HG03108 (cell line): ENCODE data around the gene DPP3.
"Not testable (repeated sequence)": the region's sequence is repeated elsewhere in the genome, so short reads cannot be mapped to it uniquely, and the experiment has no call there.

Source experiments
- ATAC-seq: cut with Tn5 transposase; IDR thresholded peaks from one replicate; pipeline ENCODE4 v1.9.1; 2021; ENCODE audit warnings: moderate library complexity; ENCODE audit not compliant: unreplicated experiment

DPP3 gene

DNA sequence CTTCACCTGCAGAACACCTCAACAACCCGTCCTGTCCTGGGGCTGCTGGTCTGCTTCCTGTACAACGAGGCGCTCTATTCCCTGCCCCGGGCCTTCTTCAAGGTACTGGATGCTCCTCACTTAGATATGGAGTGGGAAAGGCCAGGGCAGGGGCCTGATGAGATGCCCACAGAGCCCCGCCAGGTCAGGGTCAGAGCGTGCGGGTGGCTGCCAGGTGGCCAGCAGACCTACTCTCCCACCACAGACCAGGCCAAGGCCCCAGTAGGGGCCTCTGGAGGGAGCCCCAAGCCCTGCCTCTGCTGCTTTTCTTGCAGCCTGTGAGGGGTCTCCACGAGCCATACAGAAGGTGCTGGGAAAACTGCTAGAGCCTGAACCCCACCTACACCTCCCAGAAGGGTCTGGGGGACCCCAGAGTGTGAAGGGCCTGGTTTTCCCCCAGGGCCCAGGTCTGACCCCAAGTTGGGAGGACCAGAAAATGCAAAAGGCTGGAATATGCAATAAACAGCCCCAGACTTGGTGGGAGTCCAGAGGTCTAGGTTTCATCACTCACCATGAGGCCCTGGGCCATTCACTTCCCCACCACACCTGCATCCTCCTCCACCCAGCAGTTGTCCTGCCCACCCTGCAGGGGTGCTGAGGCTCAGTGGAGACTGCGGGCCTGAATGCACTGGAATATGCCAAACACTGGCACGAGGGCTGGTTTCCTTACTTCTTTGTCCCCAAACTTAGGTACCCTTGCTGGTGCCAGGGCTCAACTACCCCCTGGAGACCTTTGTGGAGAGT is 50.9 kb downstream of the DPP3 start:
- no peak for ATAC-seq

DNA sequence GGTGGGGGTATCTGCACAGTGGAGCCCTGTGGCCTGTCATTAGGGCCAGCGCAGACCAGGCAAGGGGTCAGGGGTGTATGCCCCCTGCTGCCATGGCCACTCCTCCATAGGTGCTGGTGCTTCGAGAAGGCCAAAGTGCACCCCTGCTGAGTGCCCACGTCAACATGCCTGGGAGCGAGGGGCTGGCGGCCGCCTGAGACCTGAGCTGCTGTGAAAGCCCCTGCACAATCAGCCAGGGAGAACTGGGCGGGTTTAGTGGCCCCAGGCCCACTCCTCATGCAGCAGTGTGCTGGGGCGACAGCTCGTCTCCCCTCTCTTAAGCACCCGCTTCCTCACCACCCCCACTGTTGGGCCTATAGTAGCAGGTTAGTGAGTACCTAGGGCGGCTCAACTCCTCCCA is 51.6 kb downstream of the DPP3 start:
- no peak for ATAC-seq

DNA sequence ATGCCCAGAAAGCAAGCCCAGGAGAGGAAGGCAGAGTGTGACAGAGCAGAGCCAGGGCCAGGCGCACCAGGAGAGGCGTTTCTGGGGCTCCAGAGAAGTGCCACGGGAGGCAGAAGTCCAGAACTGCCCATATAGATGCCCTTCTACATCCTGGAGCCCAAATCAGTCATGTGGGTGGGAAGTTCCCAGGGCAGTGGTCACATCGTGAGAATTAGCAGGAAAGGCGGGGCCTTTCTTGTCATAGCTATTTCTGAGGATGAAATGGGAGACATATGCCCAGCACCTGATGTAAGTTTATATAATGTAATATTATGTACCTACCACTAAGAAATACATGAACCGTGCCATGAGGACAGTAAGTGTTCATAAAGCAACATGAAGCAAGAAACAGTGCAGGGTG is 52.5 kb downstream of the DPP3 start:
- no peak for ATAC-seq

DNA sequence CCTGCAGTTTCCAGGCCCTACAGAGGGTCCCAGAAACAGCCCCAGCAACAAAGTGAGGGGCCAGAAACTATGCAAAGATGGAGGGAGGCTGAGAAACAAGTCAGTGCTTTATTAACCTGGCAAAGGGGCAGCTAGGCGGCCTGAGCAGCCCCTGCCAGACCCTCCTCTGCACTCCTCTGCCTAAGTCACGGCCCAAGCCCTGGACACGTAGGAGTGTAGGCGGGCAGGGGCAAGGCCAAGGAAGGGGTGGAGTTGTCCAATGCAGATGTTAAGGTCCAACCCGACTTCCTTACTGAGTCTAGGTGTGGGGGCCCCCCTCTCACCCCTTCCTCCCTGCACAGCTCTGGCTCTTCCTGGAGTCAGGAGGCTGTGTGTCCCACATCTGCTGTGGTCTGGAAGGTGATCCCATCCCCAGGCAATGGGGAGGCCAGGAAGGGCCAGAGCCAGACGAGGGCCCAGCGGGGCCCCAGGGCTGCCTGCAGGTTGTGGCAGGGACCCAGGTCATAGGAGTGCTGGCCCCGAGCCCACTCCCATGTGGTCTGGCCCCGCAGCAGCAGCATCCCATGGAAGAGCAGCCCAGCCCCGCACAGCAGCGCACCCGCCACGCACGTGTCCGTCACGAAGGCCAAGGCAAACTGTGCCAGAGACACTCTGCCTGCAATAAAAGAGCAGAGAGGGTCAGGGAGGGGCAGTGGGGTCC is 59.1 kb downstream of the DPP3 start:
- no peak for ATAC-seq

DNA sequence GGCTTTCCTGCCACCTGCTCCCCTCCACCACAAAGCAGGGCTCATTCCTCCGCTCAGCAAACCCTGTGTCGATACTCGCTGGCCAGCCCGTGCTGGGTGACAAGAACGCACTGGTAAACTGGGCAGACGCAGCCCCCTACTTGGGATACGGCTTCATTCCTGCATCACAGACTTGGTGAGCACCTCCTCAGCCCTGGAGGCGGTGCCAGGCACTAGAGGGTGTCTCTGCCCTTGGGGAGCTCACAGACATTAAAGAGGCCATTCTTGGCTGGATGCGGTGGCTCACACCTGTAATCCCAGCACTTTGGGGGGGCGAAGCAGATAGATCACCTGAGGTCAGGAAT is 59.6 kb downstream of the DPP3 start:
- no peak for ATAC-seq

DNA sequence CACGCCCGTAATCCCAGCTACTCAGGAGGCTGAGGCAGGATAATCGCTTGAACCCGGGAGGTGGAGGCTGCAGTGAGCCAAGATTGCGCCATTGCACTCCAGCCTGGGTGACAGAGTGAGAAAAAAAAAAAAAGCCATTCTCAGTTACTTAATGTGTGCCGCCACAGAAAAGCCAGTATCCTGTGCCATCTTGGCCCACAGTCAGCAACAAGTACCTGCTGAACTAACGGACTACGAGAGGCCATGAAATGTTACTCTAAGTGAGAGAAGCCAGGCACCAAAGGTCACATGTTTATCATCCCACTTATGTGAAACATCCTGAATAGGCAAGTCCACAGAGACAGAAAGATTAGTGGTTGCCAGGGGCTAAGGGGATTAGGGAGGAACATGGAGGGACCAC is 60.4 kb downstream of the DPP3 start:
- ATAC-seq: not testable (repeated sequence)

DNA sequence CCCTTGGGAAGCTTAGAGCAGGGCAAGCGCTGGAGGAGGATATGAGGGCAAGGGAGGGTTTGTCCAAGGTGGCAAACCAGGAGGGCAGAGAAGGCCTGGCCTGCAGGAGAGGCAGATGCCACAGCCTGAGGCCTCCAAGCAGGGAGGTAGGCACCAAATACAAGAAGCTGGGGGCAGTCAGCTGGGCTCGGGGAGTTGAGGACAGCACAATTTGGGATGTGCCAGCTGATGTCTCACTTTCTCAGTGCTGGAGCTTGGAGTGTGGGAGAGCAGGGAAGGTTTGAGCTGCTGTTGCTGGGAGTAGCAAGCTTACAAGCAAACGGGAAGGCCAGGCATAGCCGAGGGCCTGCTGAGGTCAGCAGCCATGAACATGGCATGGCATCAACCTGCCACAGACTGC is 61.7 kb downstream of the DPP3 start:
- ATAC-seq: no peak

DNA sequence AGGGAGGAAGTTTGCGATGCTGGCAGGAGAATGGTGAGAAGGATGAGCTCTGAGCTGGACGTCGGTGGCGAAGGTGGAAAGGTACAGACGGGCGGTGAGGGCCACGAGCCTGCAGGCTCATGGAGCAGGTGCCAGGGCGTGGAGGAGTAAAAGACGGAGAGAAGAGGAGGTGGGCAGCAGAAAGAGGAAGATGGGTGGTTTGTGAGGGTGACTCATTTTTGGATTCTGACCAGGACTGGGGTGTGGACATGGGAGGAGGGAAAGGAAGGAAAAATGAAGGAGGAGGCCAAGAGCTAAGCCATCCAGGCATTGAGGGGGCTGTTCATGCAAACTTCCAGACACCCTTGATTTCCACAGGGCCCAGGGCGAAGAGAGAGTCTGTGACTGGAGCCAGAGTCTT is 62.1 kb downstream of the DPP3 start:
- no peak for ATAC-seq

DNA sequence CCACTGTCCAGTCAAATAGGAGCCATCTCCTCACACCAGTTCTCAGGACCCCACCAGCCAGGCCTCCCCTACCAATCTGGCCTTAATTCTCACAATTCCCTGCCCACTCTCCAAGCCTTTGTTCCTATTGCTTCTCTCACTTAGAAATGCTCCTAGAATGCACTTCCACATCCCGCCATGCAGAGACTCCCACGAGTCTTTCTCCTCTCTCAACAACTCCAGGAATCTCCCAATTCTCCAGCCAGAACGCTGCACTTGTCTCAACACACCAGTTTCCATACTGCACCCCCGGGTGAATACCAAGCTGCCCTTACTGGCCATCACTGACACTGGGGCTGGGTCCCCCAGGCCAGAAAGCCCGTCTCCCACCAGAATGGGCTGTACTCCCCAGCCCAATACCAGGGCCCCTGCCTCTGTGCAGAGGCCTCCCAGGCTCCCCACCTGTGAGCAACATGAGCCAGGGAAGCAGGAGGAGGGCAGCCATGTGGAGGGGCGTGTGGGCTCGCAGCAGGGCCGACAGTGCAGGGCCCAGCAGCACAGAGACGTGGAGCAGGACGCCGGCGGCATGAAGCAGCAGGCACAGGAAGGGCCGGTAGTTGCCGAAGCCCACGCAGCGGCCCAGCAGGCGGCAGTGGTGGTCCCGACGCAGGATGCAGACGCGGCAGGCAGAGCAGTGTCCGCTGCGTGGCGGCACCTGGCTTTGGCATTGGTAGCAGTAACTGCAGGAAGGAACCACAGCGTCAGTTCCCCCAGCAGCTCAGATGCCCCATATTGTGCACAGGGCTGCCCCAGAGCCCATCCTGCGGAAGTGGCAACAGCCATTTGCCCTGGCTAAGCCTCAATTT is 63.3 kb downstream of the DPP3 start:
- ATAC-seq: peak; percentile 42

DNA sequence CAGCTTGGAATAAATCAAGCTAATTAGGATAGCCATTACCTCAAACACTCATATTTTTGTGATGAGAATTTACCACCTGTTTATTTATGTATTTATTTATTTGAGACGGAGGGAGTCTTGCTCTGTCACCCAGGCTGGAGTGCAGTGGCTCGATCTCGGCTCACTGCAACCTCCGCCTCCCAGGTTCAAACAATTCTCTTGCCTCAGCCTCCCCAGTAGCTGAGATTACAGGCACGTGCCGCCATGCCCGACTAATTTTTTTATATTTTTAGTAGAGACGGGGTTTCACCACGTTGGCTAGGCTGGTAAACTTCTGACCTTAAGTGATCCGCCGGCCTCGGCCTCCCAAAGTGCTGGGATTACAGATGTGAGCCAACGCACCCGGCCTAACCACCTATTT is 64.7 kb downstream of the DPP3 start:
- ATAC-seq: not testable (repeated sequence)

DNA sequence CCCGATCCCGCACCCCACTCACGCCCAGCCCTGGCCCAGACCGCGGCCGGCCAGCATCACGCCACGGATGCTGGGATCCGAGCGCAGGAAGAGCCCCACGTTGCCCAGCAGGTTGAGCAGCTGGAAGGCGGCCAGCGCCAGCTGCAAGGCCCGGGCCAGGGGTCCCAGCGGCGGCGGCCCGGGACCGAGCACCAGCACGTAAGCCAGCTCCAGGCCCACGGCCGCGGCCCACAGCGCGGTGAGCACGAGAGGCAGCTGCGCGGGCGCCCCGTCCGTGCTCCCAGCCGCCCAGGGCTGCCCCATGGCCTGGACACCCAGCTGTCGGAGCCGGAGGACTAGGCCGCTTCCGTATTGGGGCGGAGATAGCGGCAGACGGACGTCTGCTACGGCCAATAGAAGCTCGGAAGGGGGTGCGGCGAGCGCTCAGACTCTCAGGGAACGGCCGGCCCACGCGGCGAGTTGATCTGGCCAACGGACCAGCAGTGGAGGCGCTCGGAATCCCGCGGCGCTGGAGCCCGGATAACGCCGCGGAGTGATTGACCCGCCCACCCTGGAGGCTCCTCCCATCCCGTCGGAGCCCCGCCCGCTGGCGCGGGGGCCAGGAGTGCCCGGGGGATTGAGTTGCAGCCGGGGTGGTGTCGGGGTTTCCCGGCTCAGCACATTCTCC is 65.6 kb downstream of the DPP3 start, which contains the start of gene ZDHHC24:
TSS of gene ZDHHC24 (minus strand) at position 348 of the 667 bp plus-strand sequence. CDS start at position 303, 45 bp downstream.
- peak; percentile 84 for ATAC-seq

DNA sequence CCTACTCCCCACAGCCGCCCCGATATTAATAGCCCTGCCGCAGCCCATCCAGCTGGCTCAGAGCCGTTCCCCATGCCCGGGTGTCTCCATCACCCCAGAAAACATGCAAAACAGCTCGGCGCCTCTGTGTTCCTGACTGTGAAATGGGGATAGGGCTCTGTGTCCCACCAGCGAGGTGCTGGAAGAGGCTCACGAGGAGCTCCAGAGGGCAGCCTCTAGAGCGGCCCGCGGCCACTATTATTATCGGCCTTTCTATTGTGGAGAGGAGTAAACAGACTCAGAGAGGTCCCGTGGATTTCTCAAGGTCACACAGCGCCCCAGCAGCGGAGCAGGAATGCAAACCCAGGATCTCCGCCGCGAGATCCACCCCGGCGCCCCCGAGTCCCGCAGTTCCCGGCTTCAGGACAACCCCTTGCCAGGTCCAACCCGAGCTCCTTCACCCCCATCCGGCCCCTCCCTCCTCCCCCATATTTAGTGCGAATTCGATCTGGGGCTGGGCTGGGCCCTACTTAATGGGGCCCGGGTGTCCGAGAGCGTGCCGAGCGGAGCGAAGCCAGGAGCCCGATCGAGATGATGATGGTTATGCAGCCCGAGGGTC is 66.2 kb downstream of the DPP3 start, which contains the start of gene ACTN3:
TSS of gene ACTN3 (plus strand) at position 536 of the 598 bp plus-strand sequence. CDS start at position 571, 35 bp downstream.
- ATAC-seq: no peak

DNA sequence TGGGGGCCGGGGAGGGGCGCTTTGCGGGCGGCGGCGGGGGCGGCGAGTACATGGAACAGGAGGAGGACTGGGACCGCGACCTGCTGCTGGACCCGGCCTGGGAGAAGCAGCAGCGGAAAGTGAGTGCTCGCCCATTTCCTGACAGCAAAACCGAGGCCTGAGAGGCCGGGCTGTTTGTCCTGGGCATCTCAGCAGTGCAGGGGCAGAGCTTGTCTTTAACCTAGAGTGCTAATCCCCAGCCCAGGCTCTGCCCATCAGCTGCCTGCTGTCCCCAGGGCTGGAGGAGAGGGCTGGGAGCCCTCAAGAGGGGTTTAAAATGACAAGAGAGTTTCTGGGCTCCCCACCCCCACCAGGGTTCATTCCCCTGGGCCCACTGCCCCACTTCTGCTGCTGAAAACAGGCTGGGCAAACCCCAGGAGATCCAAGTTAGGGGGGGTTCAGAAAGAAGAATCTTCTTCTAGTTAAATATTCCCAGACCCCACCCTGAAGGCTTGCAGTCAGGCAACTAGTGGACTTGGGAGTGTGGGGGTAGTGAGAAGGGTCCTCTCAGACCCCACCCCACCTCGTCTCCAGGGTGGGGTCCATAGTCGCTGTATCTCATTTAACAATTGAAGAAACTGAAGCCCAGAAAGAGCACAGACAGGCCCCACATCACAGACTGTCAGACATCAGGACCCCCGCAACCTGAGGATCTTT is 66.9 kb downstream of the DPP3 start:
- no peak for ATAC-seq

DNA sequence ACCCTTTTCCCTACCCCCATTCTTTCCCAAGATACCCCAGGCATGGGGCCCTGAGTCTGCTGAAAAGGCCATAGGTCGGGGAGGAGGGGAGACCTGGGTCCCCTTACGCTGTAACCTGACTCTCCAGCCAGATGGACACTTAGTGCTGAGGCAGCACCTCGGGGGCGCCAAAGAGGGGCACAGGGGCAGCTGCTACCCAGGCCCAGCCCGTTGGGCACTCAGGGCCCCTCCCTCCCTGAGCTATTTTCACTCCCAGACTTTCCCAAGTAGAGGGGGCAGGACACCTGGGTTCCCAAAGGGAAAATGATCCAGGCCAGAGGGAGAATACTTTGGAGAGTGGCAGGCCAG is 67.4 kb downstream of the DPP3 start:
- ATAC-seq: no peak

DNA sequence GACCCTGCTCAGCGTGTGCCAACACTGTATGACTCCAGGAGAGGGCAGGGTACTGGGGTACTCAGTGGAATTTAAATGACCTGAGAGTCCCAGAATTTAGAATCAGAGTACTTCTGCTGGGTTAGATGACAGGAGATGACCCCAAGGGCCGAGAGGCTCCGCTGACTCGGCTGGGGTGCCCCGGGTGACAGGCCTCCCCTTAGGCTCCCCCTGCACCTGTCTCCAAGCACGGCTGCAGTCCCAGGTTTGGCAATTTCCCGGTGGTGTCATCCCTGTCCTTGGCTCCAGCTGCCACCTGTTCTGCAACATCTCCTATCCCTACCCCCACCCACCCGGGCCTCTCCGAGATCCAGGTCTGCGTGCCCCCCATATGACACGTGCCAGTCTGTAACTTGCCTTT is 67.8 kb downstream of the DPP3 start:
- no peak for ATAC-seq

DNA sequence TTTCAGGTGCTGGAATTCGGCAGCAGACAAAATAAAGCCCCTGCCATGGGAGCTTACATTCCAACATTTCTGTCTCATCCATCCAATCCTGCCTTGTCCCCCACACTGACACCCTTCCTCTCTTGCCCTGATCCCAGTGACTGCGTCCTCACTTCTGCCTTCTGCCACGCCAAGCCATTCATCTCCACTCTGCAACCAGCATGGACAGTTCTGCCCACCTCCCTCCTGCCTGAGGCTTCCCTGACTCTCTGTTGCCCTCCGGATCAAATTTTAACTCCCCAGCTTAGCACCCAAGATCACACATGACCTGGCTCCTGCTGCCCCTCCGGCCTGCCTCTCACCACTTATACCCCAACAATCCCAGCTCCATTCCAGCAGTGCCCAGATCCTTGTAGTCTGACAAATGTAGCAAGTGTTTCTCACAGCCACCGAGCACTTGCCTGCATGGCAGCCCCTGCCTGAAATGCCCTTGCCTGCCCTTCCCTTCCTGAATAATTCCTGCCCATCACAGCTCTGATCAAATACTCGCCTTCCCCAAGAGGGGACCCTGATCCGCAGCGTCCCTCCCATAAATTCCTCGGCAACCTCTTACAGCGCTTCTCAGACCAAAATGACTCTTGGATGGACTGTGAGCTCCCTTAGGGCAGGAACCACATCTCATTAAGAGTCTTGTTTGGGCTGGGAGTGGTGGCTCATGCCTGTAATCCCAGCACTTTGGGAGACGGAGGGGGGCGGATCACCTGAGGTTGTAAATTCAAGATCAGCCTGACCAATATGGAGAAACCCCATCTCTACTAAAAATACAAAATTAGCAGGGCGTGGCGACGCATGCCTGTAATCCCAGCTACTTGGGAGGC is 68.8 kb downstream of the DPP3 start:
- no peak for ATAC-seq

DNA sequence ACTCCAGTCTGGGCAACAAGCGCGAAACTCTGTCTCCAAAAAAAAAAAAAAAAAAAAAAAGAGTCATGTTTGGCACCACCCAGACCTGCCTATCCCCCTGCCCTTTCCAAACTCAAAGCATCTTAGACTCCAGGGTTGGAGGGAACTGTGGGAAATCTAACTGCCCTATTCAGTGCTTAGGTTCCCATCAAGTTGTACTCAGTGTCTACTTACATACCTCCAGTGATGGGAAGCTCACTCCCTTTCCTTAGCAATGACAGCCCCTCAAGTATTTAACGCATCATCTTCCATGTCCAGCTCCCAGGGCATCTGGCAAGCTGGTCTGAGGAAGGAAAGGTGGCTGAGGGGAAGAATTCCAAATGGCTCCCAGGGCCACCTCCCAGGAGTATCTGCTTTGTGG is 69.5 kb downstream of the DPP3 start:
- ATAC-seq: no peak

DNA sequence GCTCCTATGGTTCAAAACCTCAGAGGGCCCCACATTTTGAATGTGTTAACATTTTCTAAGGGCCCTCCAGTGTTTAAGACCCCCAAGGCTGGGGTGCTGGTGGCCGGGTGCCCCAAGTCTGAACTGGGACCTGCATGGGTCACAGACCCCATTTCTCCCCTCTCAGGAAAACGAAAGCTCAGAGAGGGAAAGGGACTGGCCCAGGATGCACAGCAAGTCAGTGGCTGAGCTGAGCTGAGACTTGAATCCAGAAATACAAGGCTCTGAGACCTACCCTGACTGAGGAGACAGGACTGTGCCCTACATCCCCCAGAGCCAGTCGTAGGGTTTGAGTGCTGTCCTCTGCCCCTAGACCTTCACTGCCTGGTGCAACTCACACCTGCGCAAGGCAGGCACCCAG is 70.7 kb downstream of the DPP3 start:
- no peak for ATAC-seq

DNA sequence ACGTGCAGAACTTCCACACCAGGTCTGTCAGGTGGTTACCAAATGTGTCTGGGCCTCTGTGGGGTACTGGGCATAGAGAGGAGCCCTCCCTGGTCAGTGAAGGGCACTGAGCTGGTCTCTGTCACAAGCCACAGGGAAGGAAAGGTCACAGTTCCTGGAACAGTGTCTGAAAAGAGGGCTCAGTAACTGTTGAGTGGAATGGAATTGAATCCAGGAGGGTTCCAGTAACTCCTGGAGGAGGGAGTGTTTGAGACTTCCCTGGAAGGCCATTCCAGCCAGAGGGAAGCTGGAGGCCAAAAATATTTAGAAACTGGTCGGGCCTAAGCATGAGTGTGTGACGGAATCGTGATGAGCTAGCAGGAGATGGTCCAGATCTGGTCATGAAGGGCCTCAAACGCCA is 74.4 kb downstream of the DPP3 start:
- ATAC-seq: no peak
